Parathyroid adenoma (tissue), 2 donors: ENCODE results near the gene PLD4.

Experiments used
- H2AFZ ChIP-seq: fragments of 300-600 bp; sonication (generic); one replicate; pipeline ENCODE4 v1.7.0; 2017; ENCODE audit warnings: antibody characterized with exemption, mild to moderate bottlenecking
- H3K27ac ChIP-seq: fragments of 300-600 bp; sonication (generic); one replicate; pipeline ENCODE4 v1.7.0; 2017
- H3K27me3 ChIP-seq: fragments of 300-600 bp; sonication (generic); one replicate; pipeline ENCODE4 v1.7.0; 2017; ENCODE audit warnings: low read length; ENCODE audit not compliant: control insufficient read depth, insufficient read depth
- H3K36me3 ChIP-seq: fragments of 300-600 bp; sonication (generic); one replicate; pipeline ENCODE4 v1.7.0; 2017; ENCODE audit warnings: low read length; ENCODE audit not compliant: control insufficient read depth, insufficient read depth
- H3K4me1 ChIP-seq: fragments of 300-600 bp; sonication (generic); one replicate; pipeline ENCODE4 v1.7.0; 2017; ENCODE audit warnings: control low read depth
- H3K4me2 ChIP-seq: fragments of 300-600 bp; sonication (generic); one replicate; pipeline ENCODE4 v1.7.0; 2017; ENCODE audit warnings: low read length
- H3K4me3 ChIP-seq: fragments of 300-600 bp; sonication (generic); one replicate; pipeline ENCODE4 v1.7.0; 2017; ENCODE audit warnings: low read depth, low read length
- H3K79me2 ChIP-seq: fragments of 300-600 bp; sonication (generic); one replicate; pipeline ENCODE4 v1.7.0; 2017; ENCODE audit warnings: control low read depth
- H3K9ac ChIP-seq: fragments of 300-600 bp; sonication (generic); one replicate; pipeline ENCODE4 v1.7.0; 2017; ENCODE audit warnings: mild to moderate bottlenecking
- H3K9me3 ChIP-seq: fragments of 300-600 bp; sonication (generic); one replicate; pipeline ENCODE4 v1.7.0; 2017; ENCODE audit warnings: low read length; ENCODE audit not compliant: control insufficient read depth
- CTCF ChIP-seq: fragments of 300-600 bp; sonication (generic); IDR thresholded peaks from one replicate; pipeline ENCODE4 v1.7.0; 2017; ENCODE audit warnings: antibody characterized with exemption, mild to moderate bottlenecking
- donor health status: primary hyperparathyroidism.

PLD4 gene

GRCh38 chr14:104957146-104958113, 32.8 kb downstream of the PLD4 start:
- no peak overlapping the region for H3K9ac ChIP-seq
- no peak overlapping the region for H3K27ac ChIP-seq
- H2AFZ ChIP-seq, result no peak overlapping the region
- no peaks in the 10 kb centered on the region for H3K27me3 ChIP-seq
- no peaks in the 10 kb centered on the region for H3K4me1 ChIP-seq
- H3K4me2 ChIP-seq, result no peak overlapping the region
- H3K4me3 ChIP-seq, result no peak overlapping the region
- no peaks in the 10 kb centered on the region for H3K36me3 ChIP-seq
- H3K79me2 ChIP-seq, result no peaks in the 10 kb centered on the region
- no peak for TF ChIP-seq CTCF
- no peaks in the 10 kb centered on the region for H3K9me3 ChIP-seq

DNA sequence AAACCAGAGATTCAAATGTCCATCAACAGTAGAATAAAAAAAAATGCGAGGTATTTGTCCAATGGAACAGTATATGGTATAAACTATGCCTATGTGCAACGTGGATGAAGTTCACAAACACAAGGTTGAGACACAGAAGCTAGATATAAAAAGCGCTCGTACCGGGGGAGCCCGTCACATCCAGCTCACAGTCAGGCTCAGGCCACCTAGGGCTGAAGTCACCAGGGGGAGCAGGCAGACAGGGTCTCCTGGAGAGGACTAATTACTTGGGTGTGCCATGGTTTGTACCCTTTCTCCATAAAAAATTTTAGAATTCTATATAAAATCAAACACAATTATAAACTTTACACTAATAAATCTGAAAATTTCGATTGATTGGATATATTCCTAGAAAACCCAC, 39.9 kb downstream of the PLD4 start:
- Histone ChIP-seq H3K4me3 (no peak overlapping the region), H3K79me2 (no peaks in the 10 kb centered on the region), H3K36me3 (no peaks in the 10 kb centered on the region), H3K27ac (no peak overlapping the region), H2AFZ (no peak overlapping the region), H3K4me2 (no peak overlapping the region), H3K9ac (no peak overlapping the region), H3K9me3 (no peaks in the 10 kb centered on the region), H3K4me1 (peaks cover 22% of the 10 kb centered on the region), H3K27me3 (no peaks in the 10 kb centered on the region)
- TF ChIP-seq CTCF, result no peak

- peaks cover 29% of the 10 kb centered on the region for H3K4me1 ChIP-seq
- H3K79me2 ChIP-seq, result no peaks in the 10 kb centered on the region
- no peak overlapping the region for H3K27ac ChIP-seq
- H3K4me2 ChIP-seq, result no peak overlapping the region
- no peak overlapping the region for H3K9ac ChIP-seq
- no peak overlapping the region for H3K4me3 ChIP-seq
- no peak overlapping the region for H2AFZ ChIP-seq
- no peak for TF ChIP-seq CTCF
- H3K36me3 ChIP-seq, result no peaks in the 10 kb centered on the region
- H3K9me3 ChIP-seq, result no peaks in the 10 kb centered on the region
- H3K27me3 ChIP-seq, result no peaks in the 10 kb centered on the region
These were observed 41.0 kb downstream of the PLD4 start for GRCh38 chr14:104965561-104966231.

GRCh38 chr14:104966261-104966865, 41.7 kb downstream of the PLD4 start:
- H3K79me2 ChIP-seq, result no peaks in the 10 kb centered on the region
- H2AFZ ChIP-seq, result no peak overlapping the region
- H3K27ac ChIP-seq, result no peak overlapping the region
- H3K27me3 ChIP-seq, result no peaks in the 10 kb centered on the region
- H3K36me3 ChIP-seq, result no peaks in the 10 kb centered on the region
- H3K9ac ChIP-seq, result no peak overlapping the region
- peaks cover 32% of the 10 kb centered on the region for H3K4me1 ChIP-seq
- no peak overlapping the region for H3K4me3 ChIP-seq
- no peak for TF ChIP-seq CTCF
- H3K9me3 ChIP-seq, result no peaks in the 10 kb centered on the region
- no peak overlapping the region for H3K4me2 ChIP-seq
